Cortex of kidney (tissue), 1 donor: Measurements from ENCODE around the gene ZNF462.

Experiments used
- DNase-seq: peaks from one replicate; lab custom pipeline; 2025; lab: John Stamatoyannopoulos, UW

ZNF462 gene

GRCh38 chr9:107008011-107008410 is 145.0 kb downstream of the ZNF462 start:
- DNase-seq: no peak

- DNase-seq: no peak
Observed at GRCh38 chr9:107008447-107008846, 145.5 kb downstream of the ZNF462 start.

GRCh38 chr9:107016383-107016782 is 153.4 kb downstream of the ZNF462 start:
- no peak for DNase-seq

GRCh38 chr9:107018861-107019545 is 156.0 kb downstream of the ZNF462 start:
- no peak for DNase-seq

- no peak for DNase-seq
Observed at GRCh38 chr9:107020040-107020530, 157.1 kb downstream of the ZNF462 start.

- DNase-seq: no peak
Observed at GRCh38 chr9:107024193-107024592, 161.2 kb downstream of the ZNF462 start.

- DNase-seq: no peak
Observed at GRCh38 chr9:107025260-107026035, 162.5 kb downstream of the ZNF462 start.

GRCh38 chr9:107029146-107029545 is 166.2 kb downstream of the ZNF462 start:
- no peak for DNase-seq

- DNase-seq: no peak
Observed at GRCh38 chr9:107033966-107034365, 171.0 kb downstream of the ZNF462 start.

- DNase-seq: no peak
Observed at GRCh38 chr9:107034831-107035230, 171.9 kb downstream of the ZNF462 start.

GRCh38 chr9:107036367-107036766 is 173.4 kb downstream of the ZNF462 start:
- no peak for DNase-seq

- DNase-seq: no peak
Observed at GRCh38 chr9:107039542-107039941, 176.6 kb downstream of the ZNF462 start.

- DNase-seq: no peak
Observed at GRCh38 chr9:107042606-107043005, 179.6 kb downstream of the ZNF462 start.

- no peak for DNase-seq
Observed at GRCh38 chr9:107043886-107044285, 180.9 kb downstream of the ZNF462 start.

- DNase-seq: no peak
Observed at GRCh38 chr9:107044872-107045271, 181.9 kb downstream of the ZNF462 start.

GRCh38 chr9:107046692-107047091 is 183.7 kb downstream of the ZNF462 start:
- no peak for DNase-seq

- DNase-seq: no peak
Observed at GRCh38 chr9:107049046-107049802, 186.3 kb downstream of the ZNF462 start.

- no peak for DNase-seq
Observed at GRCh38 chr9:107049803-107050184, 186.8 kb downstream of the ZNF462 start.

- no peak for DNase-seq
Observed at GRCh38 chr9:107051392-107051791, 188.4 kb downstream of the ZNF462 start.

GRCh38 chr9:107054146-107054545 is 191.2 kb downstream of the ZNF462 start:
- no peak for DNase-seq

GRCh38 chr9:107059220-107059619 is 196.3 kb downstream of the ZNF462 start:
- no peak for DNase-seq

- DNase-seq: no peak
Observed at GRCh38 chr9:107060062-107060461, 197.1 kb downstream of the ZNF462 start.
